GM23338 (cell line): ENCODE results near the gene ZFPL1. TPM values are rescaled to one million over a fixed set of nuclear protein-coding genes. Genes with fewer than 3 reads are reported as not detected.

ENCODE experiments used
- ATAC-seq: fragments of 200-7000 bp; cut with Tn5 transposase; 3 replicates; pipeline ENCODE4 v1.9.1; 2020
- DNase-seq: peaks from one replicate; pipeline ENCODE4 v3.0.0-alpha.2; 2015; ENCODE audit warnings: low spot score
- H2AFZ ChIP-seq: fragments of 200-600 bp; sonication (generic); 2 replicates; pipeline ENCODE4 v1.8.0; 2016; ENCODE audit warnings: antibody characterized with exemption, mild to moderate bottlenecking, moderate library complexity
- H3F3A ChIP-seq: fragments of 200-600 bp; sonication (generic); replicated peaks from 2 replicates; pipeline ENCODE4 v1.8.0; 2017; ENCODE audit warnings: antibody characterized with exemption, mixed run types, low read depth
- H3K27ac ChIP-seq: fragments of 200-600 bp; sonication (generic); 2 replicates; pipeline ENCODE4 v1.6.1; 2016; ENCODE audit warnings: low read depth
- H3K27me3 ChIP-seq: fragments of 200-600 bp; sonication (generic); 2 replicates; pipeline ENCODE4 v1.8.0; 2016; ENCODE audit warnings: mild to moderate bottlenecking, mixed run types, moderate library complexity; ENCODE audit not compliant: insufficient read depth
- H3K36me3 ChIP-seq: fragments of 200-600 bp; sonication (generic); 2 replicates; pipeline ENCODE4 v1.8.0; 2016; ENCODE audit warnings: mild to moderate bottlenecking; ENCODE audit not compliant: insufficient read depth
- H3K4me1 ChIP-seq: fragments of 200-600 bp; sonication (generic); 2 replicates; pipeline ENCODE4 v1.8.0; 2016; ENCODE audit warnings: mild to moderate bottlenecking, moderate library complexity; ENCODE audit not compliant: insufficient read depth
- H3K4me2 ChIP-seq: fragments of 200-600 bp; sonication (generic); 2 replicates; pipeline ENCODE4 v1.7.1; 2017; ENCODE audit warnings: mixed run types
- H3K4me3 ChIP-seq: fragments of 200-600 bp; sonication (generic); 2 replicates; pipeline ENCODE4 v1.6.1; 2016; ENCODE audit warnings: mixed run types
- H3K79me2 ChIP-seq: fragments of 200-600 bp; sonication (generic); replicated peaks from 2 replicates; pipeline ENCODE4 v1.8.0; 2017; ENCODE audit warnings: mild to moderate bottlenecking; ENCODE audit not compliant: insufficient read depth
- H3K9me2 ChIP-seq: fragments of 200-600 bp; sonication (generic); 2 replicates; pipeline ENCODE4 v1.8.0; 2017; ENCODE audit not compliant: insufficient read depth
- H4K20me1 ChIP-seq: fragments of 200-600 bp; sonication (generic); replicated peaks from 2 replicates; pipeline ENCODE4 v1.8.0; 2017; ENCODE audit warnings: mild to moderate bottlenecking; ENCODE audit not compliant: insufficient read depth
- H3K27ac Mint-ChIP-seq: 2 replicates; pipeline ENCODE4 v1.8.0; 2020; ENCODE audit warnings: inconsistent platforms, mild to moderate bottlenecking, moderate library complexity, mixed read lengths
- H3K27me3 Mint-ChIP-seq: 3 replicates; pipeline ENCODE4 v1.8.0; 2022; ENCODE audit warnings: low read depth, mild to moderate bottlenecking, moderate library complexity, mixed read lengths, inconsistent platforms; ENCODE audit not compliant: insufficient read depth, poor library complexity
- H3K36me3 Mint-ChIP-seq: 3 replicates; pipeline ENCODE4 v1.8.0; 2021; ENCODE audit warnings: low read depth, mild to moderate bottlenecking, inconsistent platforms, moderate library complexity, mixed read lengths
- H3K4me1 Mint-ChIP-seq: 3 replicates; pipeline ENCODE4 v1.8.0; 2020; ENCODE audit warnings: mild to moderate bottlenecking, inconsistent platforms, mixed read lengths
- H3K4me3 Mint-ChIP-seq: 3 replicates; pipeline ENCODE4 v1.8.0; 2021; ENCODE audit warnings: moderate library complexity, mild to moderate bottlenecking, inconsistent platforms, mixed read lengths
- H3K9me3 Mint-ChIP-seq: 3 replicates; pipeline ENCODE4 v1.8.0; 2020; ENCODE audit warnings: moderate library complexity, mild to moderate bottlenecking, inconsistent platforms, mixed read lengths
- CREB1 ChIP-seq: fragments of 250-450 bp; sonication (Bioruptor Pico); IDR thresholded peaks from 2 replicates; pipeline ENCODE4 v1.5.0; 2020; ENCODE audit warnings: low read depth, mild to moderate bottlenecking, moderate library complexity
- CTCF ChIP-seq, 2 experiments: fragments of 200-600 bp in 1 of 2; sonication (generic) in 1 of 2; conservative IDR thresholded peaks; 2 replicates each; pipeline versions ENCODE4 v1.5.1 to v1.6.1; 2016 to 2017; ENCODE audit warnings: antibody characterized with exemption in 2 of 2, low read depth in 2 of 2, mild to moderate bottlenecking in 2 of 2, moderate library complexity in 1 of 2
- ETS1 ChIP-seq: IDR thresholded peaks from 2 replicates; pipeline ENCODE4 v1.6.1; 2016; ENCODE audit warnings: antibody characterized with exemption
- EZH2 ChIP-seq: fragments of 200-600 bp; sonication (generic); IDR thresholded peaks from one replicate; pipeline ENCODE4 v1.8.0; 2017; ENCODE audit warnings: antibody characterized with exemption, mild to moderate bottlenecking, low read depth; ENCODE audit not compliant: unreplicated experiment
- EZH2phosphoT487 ChIP-seq: fragments of 200-600 bp; sonication (generic); IDR thresholded peaks from one replicate; pipeline ENCODE4 v1.8.1; 2018; ENCODE audit warnings: antibody characterized with exemption; ENCODE audit not compliant: unreplicated experiment
- JUNB ChIP-seq: IDR thresholded peaks from one replicate; pipeline ENCODE4 v1.6.1; 2016; ENCODE audit warnings: antibody characterized with exemption; ENCODE audit not compliant: unreplicated experiment
- NANOG ChIP-seq: IDR thresholded peaks from 2 replicates; pipeline ENCODE4 v1.6.1; 2016; ENCODE audit warnings: antibody characterized with exemption, borderline replicate concordance
- POLR2AphosphoS5 ChIP-seq: IDR thresholded peaks from 2 replicates; pipeline ENCODE4 v1.6.1; 2016; ENCODE audit warnings: antibody characterized with exemption, low read depth
- REST ChIP-seq: IDR thresholded peaks from one replicate; pipeline ENCODE4 v1.6.1; 2018; ENCODE audit warnings: antibody characterized with exemption; ENCODE audit not compliant: unreplicated experiment
- STAT1 ChIP-seq: IDR thresholded peaks from one replicate; pipeline ENCODE4 v1.6.1; 2016; ENCODE audit warnings: antibody characterized with exemption; ENCODE audit not compliant: unreplicated experiment
- ZNF114 ChIP-seq: fragments of 250-450 bp; sonication (Bioruptor Pico); IDR thresholded peaks from 2 replicates; pipeline ENCODE4 v1.5.0; 2020; ENCODE audit warnings: mild to moderate bottlenecking, moderate library complexity
- ZNF331 ChIP-seq: fragments of 250-450 bp; sonication (Bioruptor Pico); IDR thresholded peaks from 2 replicates; pipeline ENCODE4 v1.5.0; 2020; ENCODE audit warnings: low read depth, mild to moderate bottlenecking, moderate library complexity
- ZNF462 ChIP-seq: fragments of 250-450 bp; sonication (Bioruptor Pico); IDR thresholded peaks from 2 replicates; pipeline ENCODE4 v1.5.0; 2020; ENCODE audit warnings: mild to moderate bottlenecking, moderate library complexity
- polyA plus RNA-seq: library from polyadenylated mRNA; unstranded; fragments of >200 nt; fragmentation: Nextera tagmentation; extraction: Ambion mirVana; gene quantifications from 2 replicates; pipeline ENCODE4 v1.2.1, GENCODE V29; 2016
- total RNA-seq: library from RNA; depleted of rRNA; stranded (reverse); fragments of >200 nt; shearing (Covaris generic); gene quantifications from 2 replicates; pipeline ENCODE4 v1.2.3, GENCODE V29; 2014

Gene ZFPL1
- total and polyA plus RNA-seq, 2 experiments from 2014 or later, result 26.3 to 26.8 TPM

GRCh38 chr11:65063532-65063931 lies 20.5 kb upstream of the ZFPL1 start:
- Histone ChIP-seq H3K4me3 (no peak overlapping the region), H3K4me2 (no peak overlapping the region), H3K27me3 (no peaks in the 10 kb centered on the region), H3K4me1 (peaks cover 13% of the 10 kb centered on the region), H3K36me3 (no peaks in the 10 kb centered on the region), H2AFZ (no peak overlapping the region), H3K27ac (no peak overlapping the region), H3K79me2 (no peaks in the 10 kb centered on the region), H3F3A (no peaks in the 10 kb centered on the region), H4K20me1 (no peaks in the 10 kb centered on the region), H3K9me2 (no peaks in the 10 kb centered on the region)
- peaks cover 9% of the 10 kb centered on the region for H3K27me3 Mint-ChIP-seq
- no peak for TF ChIP-seq ZNF462 (CRISPR knock-in tag)
- TF ChIP-seq NANOG, result no peak
- TF ChIP-seq ZNF331 (CRISPR knock-in tag), result no peak
- TF ChIP-seq POLR2AphosphoS5, result no peak
- TF ChIP-seq CREB1 (CRISPR knock-in tag), result no peak
- TF ChIP-seq REST, result no peak
- TF ChIP-seq CTCF (conservative IDR thresholded peaks at IDR 0.05; ENCODE audit: low read depth in 2 of 2), result no peak
- TF ChIP-seq EZH2phosphoT487, result no peak
- no peak for TF ChIP-seq ETS1
- no peak for TF ChIP-seq STAT1
- TF ChIP-seq JUNB, result no peak
- TF ChIP-seq ZNF114, result no peak
- TF ChIP-seq EZH2, result no peak
- DNase-seq (no peak), ATAC-seq (no peak)
- H3K27ac Mint-ChIP-seq, result no peak overlapping the region
- H3K4me1 Mint-ChIP-seq, result peaks cover 34% of the 10 kb centered on the region
- no peaks in the 10 kb centered on the region for H3K36me3 Mint-ChIP-seq
- no peak overlapping the region for H3K4me3 Mint-ChIP-seq
- H3K9me3 Mint-ChIP-seq, result no peaks in the 10 kb centered on the region
